Measurements from ENCODE around the gene SMYD3.

- TF ChIP-seq, protein P1, sequence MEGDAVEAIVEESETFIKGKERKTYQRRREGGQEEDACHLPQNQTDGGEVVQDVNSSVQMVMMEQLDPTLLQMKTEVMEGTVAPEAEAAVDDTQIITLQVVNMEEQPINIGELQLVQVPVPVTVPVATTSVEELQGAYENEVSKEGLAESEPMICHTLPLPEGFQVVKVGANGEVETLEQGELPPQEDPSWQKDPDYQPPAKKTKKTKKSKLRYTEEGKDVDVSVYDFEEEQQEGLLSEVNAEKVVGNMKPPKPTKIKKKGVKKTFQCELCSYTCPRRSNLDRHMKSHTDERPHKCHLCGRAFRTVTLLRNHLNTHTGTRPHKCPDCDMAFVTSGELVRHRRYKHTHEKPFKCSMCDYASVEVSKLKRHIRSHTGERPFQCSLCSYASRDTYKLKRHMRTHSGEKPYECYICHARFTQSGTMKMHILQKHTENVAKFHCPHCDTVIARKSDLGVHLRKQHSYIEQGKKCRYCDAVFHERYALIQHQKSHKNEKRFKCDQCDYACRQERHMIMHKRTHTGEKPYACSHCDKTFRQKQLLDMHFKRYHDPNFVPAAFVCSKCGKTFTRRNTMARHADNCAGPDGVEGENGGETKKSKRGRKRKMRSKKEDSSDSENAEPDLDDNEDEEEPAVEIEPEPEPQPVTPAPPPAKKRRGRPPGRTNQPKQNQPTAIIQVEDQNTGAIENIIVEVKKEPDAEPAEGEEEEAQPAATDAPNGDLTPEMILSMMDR (IDR thresholded peaks at IDR 0.05; ENCODE audit: insufficient read depth, low read length, poor library complexity, severe bottlenecking), result no peak
- TF ChIP-seq EZH2phosphoT487 (conservative IDR thresholded peaks at IDR 0.05; ENCODE audit: low read length), result no peak
Observed at GRCh38 chr1:246121533-246121932, 385.5 kb downstream of the SMYD3 start.
